HepG2 (cell line): ENCODE measurements around the gene PLXNB2.

Experiments used
- CTCF ChIP-seq: sonication (generic); formaldehyde crosslinking; IDR thresholded peaks from 2 replicates; pipeline ENCODE4 v1.5.0; 2020; ENCODE audit warnings: mild to moderate bottlenecking, missing genetic modification reagents, moderate library complexity
- E2F1 ChIP-seq: sonication (generic); formaldehyde crosslinking; IDR thresholded peaks from 2 replicates; pipeline ENCODE4 v1.5.0; 2020; ENCODE audit warnings: missing genetic modification reagents
- GLI4 ChIP-seq: sonication (generic); formaldehyde crosslinking; IDR thresholded peaks from 2 replicates; pipeline ENCODE4 v1.5.1; 2020; ENCODE audit warnings: missing genetic modification reagents, mild to moderate bottlenecking, moderate library complexity, borderline replicate concordance
- HMG20A ChIP-seq: IDR thresholded peaks from 2 replicates; pipeline ENCODE4 v1.6.1; 2016; ENCODE audit warnings: borderline replicate concordance
- NFIC ChIP-seq: IDR thresholded peaks from 2 replicates; pipeline ENCODE4 v1.6.1; 2012; ENCODE audit warnings: mild to moderate bottlenecking, low read length, inconsistent platforms
- NR2C2 ChIP-seq: sonication (generic); formaldehyde crosslinking; IDR thresholded peaks from 2 replicates; pipeline ENCODE4 v1.4.0; 2020; ENCODE audit warnings: missing genetic modification reagents, mild to moderate bottlenecking, moderate library complexity, borderline replicate concordance
- PAX8 ChIP-seq: sonication (generic); formaldehyde crosslinking; IDR thresholded peaks from 2 replicates; pipeline ENCODE4 v1.8.0; 2022; ENCODE audit warnings: mild to moderate bottlenecking, missing genetic modification reagents, borderline replicate concordance
- RBM39 ChIP-seq: fragments of 200-400 bp; formaldehyde crosslinking; IDR thresholded peaks from one replicate; pipeline ENCODE4 v1.6.1; 2018; ENCODE audit warnings: antibody characterized with exemption, mild to moderate bottlenecking, low read depth, low read length; ENCODE audit not compliant: poor library complexity, severe bottlenecking
- RELA ChIP-seq: sonication (generic); formaldehyde crosslinking; IDR thresholded peaks from 2 replicates; pipeline ENCODE4 v1.4.0; 2020; ENCODE audit warnings: missing genetic modification reagents
- YEATS2 ChIP-seq: sonication (generic); formaldehyde crosslinking; IDR thresholded peaks from 2 replicates; pipeline ENCODE4 v1.4.0; 2020; ENCODE audit warnings: missing genetic modification reagents, borderline replicate concordance
- ZBTB3 ChIP-seq: sonication (generic); formaldehyde crosslinking; IDR thresholded peaks from 2 replicates; pipeline ENCODE4 v1.4.0; 2020; ENCODE audit warnings: low read depth, mild to moderate bottlenecking, moderate library complexity, missing genetic modification reagents, borderline replicate concordance
- ZBTB43 ChIP-seq: sonication (generic); formaldehyde crosslinking; conservative IDR thresholded peaks from 2 replicates; pipeline ENCODE4 v1.4.0; 2020; ENCODE audit warnings: missing genetic modification reagents
- ZNF207 ChIP-seq: fragments of 450-650 bp; IDR thresholded peaks from 2 replicates; pipeline ENCODE4 v1.6.1; 2016; ENCODE audit warnings: antibody characterized with exemption, borderline replicate concordance
- ZNF772 ChIP-seq: sonication (generic); formaldehyde crosslinking; IDR thresholded peaks from 2 replicates; pipeline ENCODE4 v1.5.0; 2020; ENCODE audit warnings: mild to moderate bottlenecking, missing genetic modification reagents

- TF ChIP-seq E2F1 (CRISPR knock-in tag) = no peak
- TF ChIP-seq NR2C2 = no peak
- TF ChIP-seq PAX8 (CRISPR knock-in tag) = no peak
- TF ChIP-seq CTCF (CRISPR knock-in tag) = no peak
- TF ChIP-seq NFIC = no peak
- TF ChIP-seq GLI4 (CRISPR knock-in tag) = no peak
- TF ChIP-seq YEATS2 = no peak
- TF ChIP-seq ZBTB43 = no peak
- TF ChIP-seq HMG20A = no peak
- TF ChIP-seq RELA = no peak
- TF ChIP-seq RBM39 = no peak
- TF ChIP-seq ZNF207 = no peak
- TF ChIP-seq ZBTB3 (CRISPR knock-in tag) = no peak
- TF ChIP-seq ZNF772 (CRISPR knock-in tag) = no peak
Observed at GRCh38 chr22:50249341-50250248, 57.9 kb downstream of the PLXNB2 start.
